ENCODE measurements around the gene LRIT2. TPM values are rescaled to one million over a fixed set of nuclear protein-coding genes. Genes with fewer than 3 reads are reported as not detected.

Gene LRIT2
- total RNA-seq, 1 experiment from 2014 or later = not detected

DNA sequence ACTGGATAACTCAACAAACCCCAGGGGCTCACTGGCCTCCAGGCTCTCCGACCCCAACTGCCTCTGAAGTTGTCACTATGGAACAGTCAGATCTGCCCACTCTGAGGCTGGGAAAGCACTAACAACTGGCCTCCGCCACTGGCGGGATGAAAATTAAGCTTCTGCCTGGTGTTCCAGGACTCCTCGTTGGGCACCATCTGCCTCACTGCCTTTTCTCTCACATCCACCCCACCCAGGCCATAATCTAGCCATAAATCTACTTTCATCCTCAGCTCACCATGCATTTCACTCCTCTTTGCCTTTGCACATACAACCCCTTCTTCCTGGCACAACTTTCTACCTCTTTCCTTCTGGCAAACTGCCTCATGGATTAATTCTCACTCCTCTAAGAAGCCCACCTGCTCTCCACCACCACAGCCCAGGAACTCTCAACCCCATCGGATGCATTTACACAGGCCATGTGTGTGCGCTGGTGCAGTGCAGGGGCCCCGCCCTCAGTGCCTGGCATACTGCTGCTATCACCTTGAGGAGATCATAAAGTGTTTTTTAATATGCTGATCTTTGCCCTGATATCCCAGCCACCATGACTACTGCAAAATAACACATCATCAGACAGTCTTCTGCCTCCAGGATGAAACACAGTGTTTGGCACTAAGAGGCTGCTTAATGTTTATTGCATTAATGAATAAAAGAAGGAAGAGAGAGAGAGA lies 27.0 kb downstream of the LRIT2 start:
- Histone ChIP-seq H3K4me3 (ENCODE audit: low read depth in 2 of 2, low read length in 2 of 2) (no peak overlapping the region), H3K36me3 (ENCODE audit: control insufficient read depth, insufficient read depth, low read length) (no peaks in the 10 kb centered on the region), H3K4me1 (ENCODE audit: control insufficient read depth, insufficient read depth, low read length) (peaks cover 13% of the 10 kb centered on the region), H3K9me3 (ENCODE audit: control insufficient read depth, insufficient read depth, low read depth, low read length) (no peaks in the 10 kb centered on the region), H3K27me3 (ENCODE audit: control insufficient read depth, insufficient read depth, low read length) (peaks cover 38% of the 10 kb centered on the region), H3K27ac (ENCODE audit: low read length) (no peak overlapping the region)
- BruUV-seq (replicated peaks) = no TSS peak
- intact Hi-C loops (cut with micrococcal nuclease; ENCODE audit: unreplicated experiment) = no loop called here
- ATAC-seq (no peak), DNase-seq (ENCODE audit: low read depth, low spot score) (no peak)
- TF ChIP-seq, protein P1, sequence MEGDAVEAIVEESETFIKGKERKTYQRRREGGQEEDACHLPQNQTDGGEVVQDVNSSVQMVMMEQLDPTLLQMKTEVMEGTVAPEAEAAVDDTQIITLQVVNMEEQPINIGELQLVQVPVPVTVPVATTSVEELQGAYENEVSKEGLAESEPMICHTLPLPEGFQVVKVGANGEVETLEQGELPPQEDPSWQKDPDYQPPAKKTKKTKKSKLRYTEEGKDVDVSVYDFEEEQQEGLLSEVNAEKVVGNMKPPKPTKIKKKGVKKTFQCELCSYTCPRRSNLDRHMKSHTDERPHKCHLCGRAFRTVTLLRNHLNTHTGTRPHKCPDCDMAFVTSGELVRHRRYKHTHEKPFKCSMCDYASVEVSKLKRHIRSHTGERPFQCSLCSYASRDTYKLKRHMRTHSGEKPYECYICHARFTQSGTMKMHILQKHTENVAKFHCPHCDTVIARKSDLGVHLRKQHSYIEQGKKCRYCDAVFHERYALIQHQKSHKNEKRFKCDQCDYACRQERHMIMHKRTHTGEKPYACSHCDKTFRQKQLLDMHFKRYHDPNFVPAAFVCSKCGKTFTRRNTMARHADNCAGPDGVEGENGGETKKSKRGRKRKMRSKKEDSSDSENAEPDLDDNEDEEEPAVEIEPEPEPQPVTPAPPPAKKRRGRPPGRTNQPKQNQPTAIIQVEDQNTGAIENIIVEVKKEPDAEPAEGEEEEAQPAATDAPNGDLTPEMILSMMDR (IDR thresholded peaks at IDR 0.05) = no peak
- TF ChIP-seq, protein P2, sequence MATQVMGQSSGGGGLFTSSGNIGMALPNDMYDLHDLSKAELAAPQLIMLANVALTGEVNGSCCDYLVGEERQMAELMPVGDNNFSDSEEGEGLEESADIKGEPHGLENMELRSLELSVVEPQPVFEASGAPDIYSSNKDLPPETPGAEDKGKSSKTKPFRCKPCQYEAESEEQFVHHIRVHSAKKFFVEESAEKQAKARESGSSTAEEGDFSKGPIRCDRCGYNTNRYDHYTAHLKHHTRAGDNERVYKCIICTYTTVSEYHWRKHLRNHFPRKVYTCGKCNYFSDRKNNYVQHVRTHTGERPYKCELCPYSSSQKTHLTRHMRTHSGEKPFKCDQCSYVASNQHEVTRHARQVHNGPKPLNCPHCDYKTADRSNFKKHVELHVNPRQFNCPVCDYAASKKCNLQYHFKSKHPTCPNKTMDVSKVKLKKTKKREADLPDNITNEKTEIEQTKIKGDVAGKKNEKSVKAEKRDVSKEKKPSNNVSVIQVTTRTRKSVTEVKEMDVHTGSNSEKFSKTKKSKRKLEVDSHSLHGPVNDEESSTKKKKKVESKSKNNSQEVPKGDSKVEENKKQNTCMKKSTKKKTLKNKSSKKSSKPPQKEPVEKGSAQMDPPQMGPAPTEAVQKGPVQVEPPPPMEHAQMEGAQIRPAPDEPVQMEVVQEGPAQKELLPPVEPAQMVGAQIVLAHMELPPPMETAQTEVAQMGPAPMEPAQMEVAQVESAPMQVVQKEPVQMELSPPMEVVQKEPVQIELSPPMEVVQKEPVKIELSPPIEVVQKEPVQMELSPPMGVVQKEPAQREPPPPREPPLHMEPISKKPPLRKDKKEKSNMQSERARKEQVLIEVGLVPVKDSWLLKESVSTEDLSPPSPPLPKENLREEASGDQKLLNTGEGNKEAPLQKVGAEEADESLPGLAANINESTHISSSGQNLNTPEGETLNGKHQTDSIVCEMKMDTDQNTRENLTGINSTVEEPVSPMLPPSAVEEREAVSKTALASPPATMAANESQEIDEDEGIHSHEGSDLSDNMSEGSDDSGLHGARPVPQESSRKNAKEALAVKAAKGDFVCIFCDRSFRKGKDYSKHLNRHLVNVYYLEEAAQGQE (IDR thresholded peaks at IDR 0.05; ENCODE audit: insufficient read depth in 1 of 2, low read depth in 2 of 2, low read length in 1 of 2) = no peak
- TF ChIP-seq POLR2AphosphoS5 (IDR thresholded peaks at IDR 0.05; ENCODE audit: low read depth, low read length) = no peak
- TF ChIP-seq TCF7L2 (IDR thresholded peaks at IDR 0.05; ENCODE audit: low read depth, low read length) = no peak
- no peak for TF ChIP-seq SIN3A (IDR thresholded peaks at IDR 0.05; ENCODE audit: borderline replicate concordance, insufficient read depth, low read depth, low read length)
- ChIA-PET CTCF (no interaction called here), POLR2A (no interaction called here)
- in situ Hi-C loops (cut with HindIII; ENCODE audit: low pct_unique_long_range_greater_than_20kb, low sequenced_read_pairs) = no loop called here

DNA sequence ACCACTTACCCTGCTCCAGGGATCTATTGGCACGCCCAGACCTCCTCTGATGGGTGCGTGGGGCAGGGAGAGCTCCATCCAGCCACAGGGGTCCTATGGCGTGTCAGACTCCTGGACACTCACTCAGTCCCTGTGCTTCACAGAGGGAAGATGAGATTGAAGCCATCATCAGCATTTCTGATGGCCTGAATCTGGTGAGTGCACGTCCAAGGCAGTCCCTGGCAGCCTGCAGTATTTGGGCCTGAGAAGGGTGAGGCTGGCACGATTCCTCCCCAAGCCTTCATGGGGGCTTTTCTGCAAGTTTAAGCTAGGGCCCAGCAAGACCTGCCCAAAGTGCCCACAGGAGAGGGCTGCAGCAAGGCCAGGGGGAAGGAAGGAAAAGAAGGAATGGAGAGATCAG lies 27.7 kb downstream of the LRIT2 start:
- TF ChIP-seq POLR2AphosphoS5 (IDR thresholded peaks at IDR 0.05; ENCODE audit: low read depth, low read length) = no peak
- TF ChIP-seq, protein P1 (IDR thresholded peaks at IDR 0.05) = no peak
- no peak for TF ChIP-seq TCF7L2 (IDR thresholded peaks at IDR 0.05; ENCODE audit: low read depth, low read length)
- TF ChIP-seq, protein P2 (IDR thresholded peaks at IDR 0.05; ENCODE audit: insufficient read depth in 1 of 2, low read depth in 2 of 2, low read length in 1 of 2) = no peak
- no peak for TF ChIP-seq SIN3A (IDR thresholded peaks at IDR 0.05; ENCODE audit: borderline replicate concordance, insufficient read depth, low read depth, low read length)
- in situ Hi-C loops (cut with HindIII; ENCODE audit: low pct_unique_long_range_greater_than_20kb, low sequenced_read_pairs) = no loop called here
- ChIA-PET POLR2A (no interaction called here), CTCF (no interaction called here)
- Histone ChIP-seq H3K4me3 (ENCODE audit: low read depth in 2 of 2, low read length in 2 of 2) (no peak overlapping the region), H3K27ac (ENCODE audit: low read length) (no peak overlapping the region), H3K9me3 (ENCODE audit: control insufficient read depth, insufficient read depth, low read depth, low read length) (no peaks in the 10 kb centered on the region), H3K27me3 (ENCODE audit: control insufficient read depth, insufficient read depth, low read length) (peaks cover 40% of the 10 kb centered on the region), H3K36me3 (ENCODE audit: control insufficient read depth, insufficient read depth, low read length) (no peaks in the 10 kb centered on the region), H3K4me1 (ENCODE audit: control insufficient read depth, insufficient read depth, low read length) (peaks cover 13% of the 10 kb centered on the region)
- ATAC-seq = no peak
- intact Hi-C loops (cut with micrococcal nuclease; ENCODE audit: unreplicated experiment) = no loop called here
- BruUV-seq (replicated peaks) = no TSS peak
- no peak for DNase-seq (ENCODE audit: low read depth, low spot score)
